ENCODE data around the gene TESMIN.

TESMIN gene

GRCh38 chr11:68763181-68763721, 11.9 kb upstream of the TESMIN start:
- no peak for DNase-seq (ENCODE audit: low read depth in 2 of 3, low spot score in 1 of 3)

GRCh38 chr11:68762481-68762880, 11.2 kb upstream of the TESMIN start:
- DNase-seq (ENCODE audit: low read depth in 2 of 3, low spot score in 1 of 3): no peak

- no peak for DNase-seq (ENCODE audit: low read depth in 2 of 3, low spot score in 1 of 3)
Observed at GRCh38 chr11:68761801-68762200, 10.5 kb upstream of the TESMIN start.

- DNase-seq (ENCODE audit: low read depth in 2 of 3, low spot score in 1 of 3): no peak
Observed at GRCh38 chr11:68759991-68760390, 8.7 kb upstream of the TESMIN start.

GRCh38 chr11:68757711-68758110, 6.4 kb upstream of the TESMIN start:
- DNase-seq (ENCODE audit: low read depth in 2 of 3, low spot score in 1 of 3): no peak

- DNase-seq (ENCODE audit: low read depth in 2 of 3, low spot score in 1 of 3): no peak
Observed at GRCh38 chr11:68756171-68756766, 4.9 kb upstream of the TESMIN start.

GRCh38 chr11:68753300-68753699, 2.0 kb upstream of the TESMIN start:
- no peak for DNase-seq (ENCODE audit: low read depth in 2 of 3, low spot score in 1 of 3)

- no peak for DNase-seq (ENCODE audit: low read depth in 2 of 3, low spot score in 1 of 3)
Observed at GRCh38 chr11:68751004-68751325, 355 bp downstream of the TESMIN start.

- DNase-seq (ENCODE audit: low read depth in 2 of 3, low spot score in 1 of 3): no peak
Observed at GRCh38 chr11:68750195-68751003, 921 bp downstream of the TESMIN start.

- no peak for DNase-seq (ENCODE audit: low read depth in 2 of 3, low spot score in 1 of 3)
Observed at GRCh38 chr11:68749229-68750123, 1.8 kb downstream of the TESMIN start.

GRCh38 chr11:68748061-68748460, 3.3 kb downstream of the TESMIN start:
- DNase-seq (ENCODE audit: low read depth in 2 of 3, low spot score in 1 of 3): no peak

GRCh38 chr11:68743539-68743938, 7.8 kb downstream of the TESMIN start:
- no peak for DNase-seq (ENCODE audit: low read depth in 2 of 3, low spot score in 1 of 3)

GRCh38 chr11:68741463-68741862, 9.9 kb downstream of the TESMIN start:
- DNase-seq (ENCODE audit: low read depth in 2 of 3, low spot score in 1 of 3): no peak

- DNase-seq (ENCODE audit: low read depth in 2 of 3, low spot score in 1 of 3): no peak
Observed at GRCh38 chr11:68735646-68736045, 15.7 kb downstream of the TESMIN start.

GRCh38 chr11:68735125-68735524, 16.2 kb downstream of the TESMIN start:
- no peak for DNase-seq (ENCODE audit: low read depth in 2 of 3, low spot score in 1 of 3)

GRCh38 chr11:68734111-68734510, 17.2 kb downstream of the TESMIN start:
- no peak for DNase-seq (ENCODE audit: low read depth in 2 of 3, low spot score in 1 of 3)

- no peak for DNase-seq (ENCODE audit: low read depth in 2 of 3, low spot score in 1 of 3)
Observed at GRCh38 chr11:68727783-68728182, 23.5 kb downstream of the TESMIN start.

- no peak for DNase-seq (ENCODE audit: low read depth in 2 of 3, low spot score in 1 of 3)
Observed at GRCh38 chr11:68724293-68724692, 27.0 kb downstream of the TESMIN start.

- no peak for DNase-seq (ENCODE audit: low read depth in 2 of 3, low spot score in 1 of 3)
Observed at GRCh38 chr11:68722143-68722542, 29.2 kb downstream of the TESMIN start.

- no peak for DNase-seq (ENCODE audit: low read depth in 2 of 3, low spot score in 1 of 3)
Observed at GRCh38 chr11:68721075-68721474, 30.2 kb downstream of the TESMIN start.

GRCh38 chr11:68715456-68716122, 35.7 kb downstream of the TESMIN start:
- no peak for DNase-seq (ENCODE audit: low read depth in 2 of 3, low spot score in 1 of 3)

Measured in stimulated activated CD4-positive, alpha-beta T cell treated with anti-CD3 and anti-CD28 coated beads, Interleukin-12 subunit alpha, Interleukin-12 subunit beta, amount 100 ng/mL, for 48 hours (primary cell).